Memory B cell (primary cell): ENCODE measurements around the gene KCNC3.

Source experiments
- ATAC-seq: fragments of 150-1000 bp; cut with Tn5 transposase; 2 replicates; pipeline ENCODE4 v1.10.0; 2021; ENCODE audit warnings: low read depth, mild to moderate bottlenecking, moderate library complexity
- DNase-seq, 2 donors: peaks; one replicate each; pipeline ENCODE4 v3.0.0; 2022; ENCODE audit warnings: low spot score in 2 of 2
- H3K27ac Mint-ChIP-seq: one replicate; pipeline ENCODE4 v1.8.0; 2022; ENCODE audit warnings: mild to moderate bottlenecking, moderate library complexity, mixed read lengths
- H3K27me3 Mint-ChIP-seq: one replicate; pipeline ENCODE4 v1.8.0; 2022; ENCODE audit warnings: mixed read lengths
- H3K36me3 Mint-ChIP-seq: one replicate; pipeline ENCODE4 v1.8.0; 2022; ENCODE audit warnings: mild to moderate bottlenecking, mixed read lengths
- H3K4me1 Mint-ChIP-seq: one replicate; pipeline ENCODE4 v1.8.0; 2022; ENCODE audit warnings: mixed read lengths
- H3K4me3 Mint-ChIP-seq: one replicate; pipeline ENCODE4 v1.8.0; 2022; ENCODE audit warnings: mild to moderate bottlenecking, moderate library complexity, mixed read lengths
- H3K9me3 Mint-ChIP-seq: one replicate; pipeline ENCODE4 v1.8.0; 2022; ENCODE audit warnings: mixed read lengths

KCNC3 gene

DNA sequence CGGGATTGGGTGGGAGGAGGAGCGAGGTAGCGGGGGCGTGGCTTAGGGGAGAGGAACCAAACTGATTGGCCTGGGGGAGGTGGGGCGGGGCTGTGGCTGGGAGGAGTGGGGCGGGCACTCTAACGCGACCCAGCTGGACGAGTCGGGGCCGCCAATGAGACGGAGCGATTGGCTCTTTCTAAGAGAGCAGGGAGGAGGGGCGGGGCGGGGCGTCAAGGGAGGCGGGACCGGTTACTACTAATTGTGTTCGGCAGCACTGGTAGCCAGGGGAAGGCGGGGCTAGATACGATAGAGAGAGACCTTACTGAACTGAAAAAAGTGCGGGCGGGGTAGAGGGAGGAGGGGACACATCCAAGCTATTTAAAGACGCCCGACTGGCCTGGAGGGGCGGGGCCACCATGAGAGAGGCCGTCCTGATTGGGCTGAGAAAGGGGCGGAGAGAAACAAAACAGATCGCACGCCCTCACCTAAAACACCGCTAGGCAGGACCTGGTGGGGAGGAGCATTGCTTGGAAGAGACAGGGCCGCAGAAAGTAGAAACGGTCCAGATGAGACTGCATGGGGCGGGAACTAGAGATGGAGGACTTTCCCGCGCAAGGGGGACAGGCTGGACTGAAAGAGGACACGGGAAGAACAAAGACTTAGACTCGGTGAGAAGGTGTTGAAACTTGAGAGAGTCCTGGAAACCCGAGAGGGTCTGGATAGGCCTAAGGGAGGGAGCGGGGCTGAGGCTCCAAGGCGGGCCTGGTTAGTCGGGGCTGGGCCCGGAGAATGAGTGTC, at the start of gene KCNC3:
TSS of gene KCNC3 (minus strand) at position 232 of the 780 bp plus-strand sequence. CDS start 295 bp downstream, outside the sequence.
- H3K4me1 Mint-ChIP-seq: peaks cover 62% of the 10 kb centered on the region
- ATAC-seq: peak; percentile 61

DNA sequence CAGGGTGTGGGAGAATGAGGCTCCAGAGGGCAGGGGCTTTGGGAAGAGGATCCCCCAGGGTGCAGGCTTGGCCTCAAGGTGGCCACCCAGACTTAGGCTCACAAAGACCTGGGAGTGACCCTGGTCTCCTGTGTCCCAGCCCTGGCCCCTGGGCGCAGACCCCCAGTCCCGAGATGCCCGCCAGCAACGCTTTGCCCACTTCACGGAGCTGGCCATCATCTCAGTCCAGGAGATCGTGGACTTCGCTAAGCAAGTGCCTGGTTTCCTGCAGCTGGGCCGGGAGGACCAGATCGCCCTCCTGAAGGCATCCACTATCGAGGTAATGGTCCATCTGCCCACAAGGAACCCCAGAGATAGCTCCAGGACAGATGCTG, 49.7 kb upstream of the KCNC3 start:
- Mint-ChIP-seq H3K9me3 (no peaks in the 10 kb centered on the region), H3K36me3 (peaks cover 29% of the 10 kb centered on the region), H3K27me3 (no peaks in the 10 kb centered on the region), H3K4me3 (no peak overlapping the region), H3K4me1 (peaks cover 33% of the 10 kb centered on the region), H3K27ac (peak overlapping the region; percentile 19)
- no peak for DNase-seq
- ATAC-seq: no peak

More for the DNA sequence above, at the start of gene KCNC3:
- H3K27me3 Mint-ChIP-seq: peaks cover 10% of the 10 kb centered on the region
- peak; percentile 89 to 98 for DNase-seq
- peaks cover 4% of the 10 kb centered on the region for H3K9me3 Mint-ChIP-seq
- H3K36me3 Mint-ChIP-seq: peaks cover 3% of the 10 kb centered on the region
- peak within 1 kb of the TSS; percentile 90 for H3K4me3 Mint-ChIP-seq
- peak within 1 kb of the TSS; percentile 92 for H3K27ac Mint-ChIP-seq

GRCh38 chr19:50378169-50378862, 49.1 kb upstream of the KCNC3 start:
- H3K27ac Mint-ChIP-seq: peak overlapping the region; percentile 100
- ATAC-seq (no peak), DNase-seq (no peak)
- peaks cover 29% of the 10 kb centered on the region for H3K36me3 Mint-ChIP-seq
- no peak overlapping the region for H3K4me3 Mint-ChIP-seq
- no peaks in the 10 kb centered on the region for H3K9me3 Mint-ChIP-seq
- H3K27me3 Mint-ChIP-seq: no peaks in the 10 kb centered on the region
- peaks cover 30% of the 10 kb centered on the region for H3K4me1 Mint-ChIP-seq

GRCh38 chr19:50377517-50377916, 48.3 kb upstream of the KCNC3 start:
- peaks cover 28% of the 10 kb centered on the region for H3K4me1 Mint-ChIP-seq
- peak overlapping the region; percentile 54 for H3K4me3 Mint-ChIP-seq
- H3K27ac Mint-ChIP-seq: peak overlapping the region; percentile 100
- no peaks in the 10 kb centered on the region for H3K9me3 Mint-ChIP-seq
- no peak for DNase-seq
- no peaks in the 10 kb centered on the region for H3K27me3 Mint-ChIP-seq
- peaks cover 29% of the 10 kb centered on the region for H3K36me3 Mint-ChIP-seq
- ATAC-seq: no peak

GRCh38 chr19:50377051-50377461, 47.9 kb upstream of the KCNC3 start:
- ATAC-seq: peak; percentile 16
- DNase-seq: peak in 1 of 2 donors; percentile 51

DNA sequence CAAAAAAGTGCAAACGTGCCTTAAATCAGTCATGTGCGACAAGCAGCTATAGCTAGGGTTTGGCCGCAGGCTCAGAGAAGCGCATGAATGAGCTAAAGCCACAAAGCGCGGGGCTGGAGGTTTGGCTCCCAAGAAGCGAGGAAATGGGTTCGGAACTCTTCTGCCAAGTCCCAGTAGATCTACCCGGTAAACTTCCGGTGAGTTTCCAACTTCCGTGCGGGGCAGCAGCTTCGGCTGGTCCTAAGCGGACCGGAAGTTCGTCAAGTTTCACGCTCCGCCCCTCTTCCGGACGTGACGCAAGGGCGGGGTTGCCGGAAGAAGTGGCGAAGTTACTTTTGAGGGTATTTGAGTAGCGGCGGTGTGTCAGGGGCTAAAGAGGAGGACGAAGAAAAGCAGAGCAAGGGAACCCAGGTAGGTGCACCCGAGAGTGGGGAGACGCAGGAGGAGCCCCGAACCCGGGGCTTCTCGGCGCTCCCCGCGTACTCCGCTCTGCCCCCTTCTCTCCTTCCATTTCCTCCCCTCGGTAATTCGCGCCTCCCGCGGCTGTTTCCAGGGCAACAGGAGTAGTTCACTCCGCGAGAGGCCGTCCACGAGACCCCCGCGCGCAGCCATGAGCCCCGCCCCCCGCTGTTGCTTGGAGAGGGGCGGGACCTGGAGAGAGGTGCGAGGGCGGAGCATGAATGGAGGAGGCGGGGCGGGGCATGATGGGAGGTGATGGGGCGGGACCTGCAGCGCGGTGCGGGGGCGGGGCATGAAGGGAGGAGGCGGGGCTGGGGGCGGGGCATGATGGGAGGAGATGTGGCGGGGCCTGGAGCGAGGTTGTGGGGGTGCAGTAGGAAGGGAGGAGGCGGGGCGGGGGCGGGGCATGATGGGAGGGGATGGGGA, 47.2 kb upstream of the KCNC3 start, which contains the start of gene NR1H2:
TSS of gene NR1H2 (plus strand) at position 292 of the 885 bp plus-strand sequence. CDS start 1,149 bp downstream, outside the sequence.
- ATAC-seq: peak; percentile 84
- H3K9me3 Mint-ChIP-seq: no peaks in the 10 kb centered on the region
- peaks cover 28% of the 10 kb centered on the region for H3K4me1 Mint-ChIP-seq
- H3K27me3 Mint-ChIP-seq: no peaks in the 10 kb centered on the region
- H3K4me3 Mint-ChIP-seq: peak within 1 kb of the TSS; percentile 96
- peaks cover 29% of the 10 kb centered on the region for H3K36me3 Mint-ChIP-seq
- peak; percentile 92 to 94 for DNase-seq
- peak within 1 kb of the TSS; percentile 100 for H3K27ac Mint-ChIP-seq

More at GRCh38 chr19:50377051-50377461, 47.9 kb upstream of the KCNC3 start:
- no peaks in the 10 kb centered on the region for H3K27me3 Mint-ChIP-seq
- peak overlapping the region; percentile 96 for H3K4me3 Mint-ChIP-seq
- H3K36me3 Mint-ChIP-seq: peaks cover 29% of the 10 kb centered on the region
- H3K27ac Mint-ChIP-seq: peak overlapping the region; percentile 100
- H3K9me3 Mint-ChIP-seq: no peaks in the 10 kb centered on the region
- peaks cover 28% of the 10 kb centered on the region for H3K4me1 Mint-ChIP-seq

GRCh38 chr19:50371914-50372475, 42.8 kb upstream of the KCNC3 start:
- Mint-ChIP-seq H3K27ac (no peak overlapping the region), H3K27me3 (no peaks in the 10 kb centered on the region), H3K36me3 (peaks cover 5% of the 10 kb centered on the region), H3K4me3 (no peak overlapping the region), H3K9me3 (no peaks in the 10 kb centered on the region), H3K4me1 (peaks cover 19% of the 10 kb centered on the region)
- ATAC-seq (no peak), DNase-seq (no peak)

DNA sequence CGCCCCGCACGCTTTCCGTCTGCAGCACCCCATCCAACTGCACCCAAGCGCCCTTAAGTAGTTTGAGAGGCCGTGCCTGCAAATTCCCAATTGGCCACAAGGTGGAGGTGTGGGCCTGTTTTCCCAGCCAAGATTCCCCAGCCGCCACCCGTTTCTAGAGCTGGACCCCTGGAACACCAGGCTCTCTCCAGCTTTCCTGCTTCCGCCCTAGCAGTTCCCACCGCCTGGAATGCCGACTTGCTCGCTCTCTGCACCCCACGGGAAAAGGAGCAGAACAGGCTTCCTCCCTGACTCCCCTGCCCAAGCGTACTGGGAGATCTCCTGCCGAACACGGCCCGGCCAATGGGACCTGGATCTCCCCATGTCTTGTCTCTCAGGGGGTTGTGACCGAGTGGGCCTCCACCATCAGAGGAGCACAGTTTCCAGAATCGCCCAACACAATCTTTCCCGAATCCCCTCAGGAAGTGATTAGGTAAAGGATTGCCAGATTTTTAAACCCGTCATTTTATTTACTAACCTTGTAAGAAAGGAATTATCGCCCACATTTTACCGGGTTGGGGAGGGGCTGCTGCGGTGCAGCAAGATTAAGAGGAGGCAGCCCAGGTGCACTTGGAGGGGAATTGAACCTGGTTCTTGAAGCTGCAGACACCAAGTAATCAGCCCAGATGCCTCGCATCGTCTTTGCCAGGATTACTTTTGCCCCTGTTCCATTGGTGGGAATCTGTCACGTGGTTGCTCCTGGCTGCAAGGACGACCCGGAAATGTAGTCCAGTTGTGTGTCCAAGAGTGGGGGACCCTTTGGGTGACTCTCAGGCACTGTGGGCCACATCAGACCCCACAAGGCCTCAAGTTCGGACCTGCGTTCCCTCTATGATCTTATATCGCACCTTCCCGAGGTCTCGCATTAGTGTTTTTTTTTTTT, 39.7 kb upstream of the KCNC3 start:
- no peaks in the 10 kb centered on the region for H3K9me3 Mint-ChIP-seq
- H3K4me1 Mint-ChIP-seq: peaks cover 24% of the 10 kb centered on the region
- no peaks in the 10 kb centered on the region for H3K27me3 Mint-ChIP-seq
- peak overlapping the region; percentile 54 for H3K27ac Mint-ChIP-seq
- H3K36me3 Mint-ChIP-seq: no peaks in the 10 kb centered on the region
- ATAC-seq: peak; percentile 72
- DNase-seq: peak; percentile 75 to 88
- H3K4me3 Mint-ChIP-seq: peak overlapping the region; percentile 89

GRCh38 chr19:50365434-50366306, 36.5 kb upstream of the KCNC3 start, which contains the start of gene NAPSA:
Gene NAPSA (minus strand): TSS chr19:50365639. CDS start chr19:50365621, 18 bp downstream.
- Mint-ChIP-seq H3K27me3 (no peaks in the 10 kb centered on the region), H3K27ac (peak within 1 kb of the TSS; percentile 84), H3K4me1 (peaks cover 34% of the 10 kb centered on the region), H3K4me3 (peak within 1 kb of the TSS; percentile 21), H3K9me3 (peaks cover 2% of the 10 kb centered on the region), H3K36me3 (no peaks in the 10 kb centered on the region)
- DNase-seq (no peak), ATAC-seq (no peak)

DNA sequence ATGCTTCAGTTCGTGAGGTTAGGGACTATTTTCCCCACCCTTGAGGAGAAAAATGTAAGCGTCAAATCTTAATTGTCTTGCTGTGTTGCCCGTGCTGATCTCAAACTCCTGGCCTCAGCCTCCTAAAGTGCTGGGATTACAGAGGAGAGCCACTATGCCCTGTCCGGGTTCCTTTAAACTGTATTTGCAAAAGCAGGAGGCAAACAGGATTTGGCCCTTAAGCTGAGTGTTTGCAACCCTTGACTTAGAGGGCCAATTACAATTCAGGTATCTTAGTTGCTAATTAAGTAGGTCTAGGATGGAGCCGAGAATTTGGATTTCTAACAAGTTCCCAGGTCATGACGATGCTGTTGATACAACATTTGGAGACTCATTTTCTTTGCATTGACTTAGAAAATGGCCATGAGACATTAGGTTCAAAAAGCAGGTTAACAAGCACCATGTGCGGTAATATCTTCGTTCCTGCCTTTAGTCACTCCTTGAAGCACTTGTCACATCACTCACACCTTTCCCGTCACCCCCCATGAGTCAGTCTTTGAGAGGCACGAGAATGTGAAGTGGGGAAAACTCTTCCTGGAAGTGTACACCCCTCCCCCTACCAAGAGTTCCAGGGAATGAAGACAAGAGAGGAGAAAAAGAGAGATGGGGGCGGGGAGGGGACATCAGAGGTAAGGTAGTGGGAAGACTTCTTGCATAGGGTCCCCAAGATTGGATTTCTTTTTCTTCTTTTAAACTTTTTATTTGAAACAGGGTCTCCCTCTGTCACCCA, 33.7 kb upstream of the KCNC3 start:
- Mint-ChIP-seq H3K36me3 (no peaks in the 10 kb centered on the region), H3K27me3 (no peaks in the 10 kb centered on the region), H3K4me3 (peak overlapping the region; percentile 50), H3K4me1 (peaks cover 42% of the 10 kb centered on the region), H3K27ac (no peak overlapping the region), H3K9me3 (peaks cover 2% of the 10 kb centered on the region)
- DNase-seq (no peak), ATAC-seq (no peak)

DNA sequence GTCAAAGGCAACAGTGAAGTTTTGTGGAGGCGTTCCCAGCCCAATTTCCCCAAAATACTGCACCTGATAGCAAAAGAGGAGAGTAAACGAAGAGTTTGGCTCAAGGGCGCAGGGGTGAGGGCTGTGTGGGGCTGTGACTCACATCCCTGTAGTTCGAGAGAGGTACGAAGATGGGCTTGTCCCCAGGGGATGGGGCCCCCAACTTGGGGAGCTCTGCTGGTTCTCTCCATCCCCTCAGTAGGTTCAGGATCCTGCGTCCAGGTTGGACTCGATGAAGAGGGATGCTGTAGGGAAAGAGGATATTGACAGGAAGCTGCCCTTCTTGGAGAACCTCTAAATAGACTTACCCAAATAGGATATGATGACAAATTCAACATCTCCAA, 32.8 kb upstream of the KCNC3 start:
- DNase-seq (no peak), ATAC-seq (no peak)
- Mint-ChIP-seq H3K27ac (no peak overlapping the region), H3K4me3 (no peak overlapping the region), H3K36me3 (no peaks in the 10 kb centered on the region), H3K27me3 (no peaks in the 10 kb centered on the region), H3K9me3 (peaks cover 2% of the 10 kb centered on the region), H3K4me1 (peaks cover 41% of the 10 kb centered on the region)
